H9 (cell line): ENCODE measurements around the gene LMF1. TPM values are rescaled to one million over a fixed set of nuclear protein-coding genes. Genes with fewer than 3 reads are reported as not detected.

Experiments
- DNase-seq: peaks from one replicate; pipeline ENCODE4 v3.0.0-alpha.2; 2017
- H2AFZ ChIP-seq: one replicate; pipeline ENCODE4 v1.6.1; 2013; ENCODE audit warnings: mild to moderate bottlenecking, low read length, control low read depth, moderate library complexity
- H2AK5ac ChIP-seq: 2 replicates; pipeline ENCODE4 v1.6.1; 2013; ENCODE audit warnings: low read length, control low read depth, mixed read lengths; ENCODE audit not compliant: insufficient read length
- H2BK120ac ChIP-seq: one replicate; pipeline ENCODE4 v1.6.1; 2013; ENCODE audit warnings: low read depth, mild to moderate bottlenecking, low read length, control low read depth, inconsistent platforms; ENCODE audit not compliant: poor library complexity, severe bottlenecking
- H2BK12ac ChIP-seq: 2 replicates; pipeline ENCODE4 v1.6.1; 2013; ENCODE audit warnings: low read length, control low read depth, mixed read lengths, low read depth; ENCODE audit not compliant: insufficient read length
- H2BK15ac ChIP-seq: 2 replicates; pipeline ENCODE4 v1.6.1; 2013; ENCODE audit warnings: low read depth, low read length, control low read depth
- H2BK20ac ChIP-seq: one replicate; pipeline ENCODE4 v1.6.1; 2013; ENCODE audit warnings: low read depth, mild to moderate bottlenecking, low read length, control low read depth, inconsistent platforms; ENCODE audit not compliant: poor library complexity, severe bottlenecking
- H2BK5ac ChIP-seq: 2 replicates; pipeline ENCODE4 v1.6.1; 2013; ENCODE audit warnings: low read length, control low read depth, mixed read lengths; ENCODE audit not compliant: insufficient read length
- H3K14ac ChIP-seq: 2 replicates; pipeline ENCODE4 v1.6.1; 2013; ENCODE audit warnings: low read length, control low read depth; ENCODE audit not compliant: insufficient read depth
- H3K18ac ChIP-seq: 2 replicates; pipeline ENCODE4 v1.6.1; 2013; ENCODE audit warnings: low read depth, mild to moderate bottlenecking, mixed read lengths, low read length, control low read depth; ENCODE audit not compliant: insufficient read length
- H3K23ac ChIP-seq: 2 replicates; pipeline ENCODE4 v1.6.1; 2013; ENCODE audit warnings: low read length, control low read depth, mixed read lengths, low read depth; ENCODE audit not compliant: insufficient read length
- H3K23me2 ChIP-seq: 2 replicates; pipeline ENCODE4 v1.6.1; 2013; ENCODE audit warnings: low read depth, mild to moderate bottlenecking, mixed read lengths, low read length, control low read depth; ENCODE audit not compliant: insufficient read length, poor library complexity, severe bottlenecking
- H3K27ac ChIP-seq: 2 replicates; pipeline ENCODE4 v1.5.1; 2013; ENCODE audit warnings: low read length, control low read depth, mixed read lengths, low read depth; ENCODE audit not compliant: insufficient read length
- H3K27me3 ChIP-seq: 2 replicates; pipeline ENCODE4 v1.6.1; 2013; ENCODE audit warnings: low read length, control low read depth, inconsistent platforms; ENCODE audit not compliant: insufficient read depth
- H3K4ac ChIP-seq: 2 replicates; pipeline ENCODE4 v1.6.1; 2013; ENCODE audit warnings: low read depth, mild to moderate bottlenecking, control low read depth, inconsistent platforms, low read length, moderate library complexity
- H3K4me1 ChIP-seq: 2 replicates; pipeline ENCODE4 v1.6.1; 2013; ENCODE audit warnings: low read length, control low read depth, inconsistent platforms; ENCODE audit not compliant: insufficient read depth
- H3K4me2 ChIP-seq: 2 replicates; pipeline ENCODE4 v1.6.1; 2013; ENCODE audit warnings: low read length, control low read depth, mixed read lengths; ENCODE audit not compliant: insufficient read length, insufficient read depth
- H3K56ac ChIP-seq: 2 replicates; pipeline ENCODE4 v1.6.1; 2013; ENCODE audit warnings: low read depth, mild to moderate bottlenecking, mixed read lengths, low read length, control low read depth; ENCODE audit not compliant: insufficient read length
- H3K79me1 ChIP-seq: 2 replicates; pipeline ENCODE4 v1.6.1; 2013; ENCODE audit warnings: low read depth, mild to moderate bottlenecking, moderate library complexity, low read length, control low read depth, inconsistent platforms; ENCODE audit not compliant: insufficient read depth, poor library complexity, severe bottlenecking
- H3K79me2 ChIP-seq: 2 replicates; pipeline ENCODE4 v1.6.1; 2013; ENCODE audit warnings: low read length, control low read depth, inconsistent platforms; ENCODE audit not compliant: insufficient read depth
- H3K9ac ChIP-seq: 2 replicates; pipeline ENCODE4 v1.6.1; 2013; ENCODE audit warnings: low read length, control low read depth, mixed read lengths; ENCODE audit not compliant: insufficient read length; ENCODE audit errors: extremely low read depth
- H3K9me3 ChIP-seq: one replicate; pipeline ENCODE4 v1.6.1; 2013; ENCODE audit warnings: low read depth, low read length, inconsistent platforms; ENCODE audit not compliant: control insufficient read depth
- H3T11ph ChIP-seq: one replicate; pipeline ENCODE4 v1.6.1; 2013; ENCODE audit warnings: mild to moderate bottlenecking, low read length, control low read depth, inconsistent platforms
- H4K20me1 ChIP-seq: one replicate; pipeline ENCODE4 v1.6.1; 2013; ENCODE audit not compliant: control insufficient read depth, insufficient read length, insufficient read depth
- H4K5ac ChIP-seq: 2 replicates; pipeline ENCODE4 v1.6.1; 2013; ENCODE audit warnings: low read depth, mild to moderate bottlenecking, mixed read lengths, low read length, control low read depth; ENCODE audit not compliant: insufficient read length
- H4K8ac ChIP-seq: replicated peaks from 2 replicates; pipeline ENCODE4 v1.6.1; 2013; ENCODE audit warnings: low read length, control low read depth, mixed read lengths, low read depth; ENCODE audit not compliant: insufficient read length
- H4K91ac ChIP-seq: 2 replicates; pipeline ENCODE4 v1.6.1; 2013; ENCODE audit warnings: low read depth, mild to moderate bottlenecking, moderate library complexity, mixed read lengths, low read length, control low read depth; ENCODE audit not compliant: insufficient read length
- H3K27ac Mint-ChIP-seq, 3 experiments: 2 replicates in 2 of 3; 3 replicates in 1 of 3; pipeline ENCODE4 v1.8.0; 2020 to 2021; ENCODE audit warnings: mixed read lengths in 3 of 3, mild to moderate bottlenecking in 1 of 3, moderate library complexity in 1 of 3
- H3K27me3 Mint-ChIP-seq: 2 replicates; pipeline ENCODE4 v1.8.0; 2021; ENCODE audit warnings: low read depth, mild to moderate bottlenecking, moderate library complexity, mixed read lengths
- H3K36me3 Mint-ChIP-seq, 3 experiments: 2 replicates in 2 of 3; 3 replicates in 1 of 3; pipeline ENCODE4 v1.8.0; 2020 to 2021; ENCODE audit warnings: low read depth in 3 of 3, mixed read lengths in 3 of 3; ENCODE audit not compliant: insufficient read depth in 1 of 3
- H3K4me1 Mint-ChIP-seq, 2 experiments: 2 replicates each; pipeline ENCODE4 v1.8.0; 2020; ENCODE audit warnings: mixed read lengths in 2 of 2
- H3K4me3 Mint-ChIP-seq, 2 experiments: 2 replicates in 1 of 2; 3 replicates in 1 of 2; pipeline ENCODE4 v1.8.0; 2020 to 2021; ENCODE audit warnings: mild to moderate bottlenecking in 2 of 2, mixed read lengths in 2 of 2, moderate library complexity in 1 of 2
- H3K9me3 Mint-ChIP-seq, 2 experiments: 2 replicates in 1 of 2; 3 replicates in 1 of 2; pipeline ENCODE4 v1.8.0; 2020; ENCODE audit warnings: mild to moderate bottlenecking in 2 of 2, mixed read lengths in 2 of 2, moderate library complexity in 1 of 2
- CTCF ChIP-seq: fragments of 200-600 bp; sonication (generic); conservative IDR thresholded peaks from 3 replicates; pipeline ENCODE4 v1.8.0; 2021; ENCODE audit warnings: antibody characterized with exemption, mild to moderate bottlenecking
- WGBS: extraction: QIAGEN DNeasy Blood & Tissue Kit; methylation state at CpG from one replicate; pipeline ENCODE4 v1.1.7; 2013; ENCODE audit warnings: missing lambda C conversion rate, low lambda C conversion rate, mixed read lengths; ENCODE audit not compliant: insufficient read length; ENCODE audit errors: extremely low coverage; 5-methylcytosine and 5-hydroxymethylcytosine counted together
- total RNA-seq: library from RNA; stranded (reverse); gene quantifications from 2 replicates; pipeline ENCODE4 v1.2.1, GENCODE V29; 2021

The LMF1 gene
- total RNA-seq, 1 experiment from 2014 or later: 7.1 TPM

- Mint-ChIP-seq H3K27me3 (peaks cover 15% of the 10 kb centered on the region), H3K36me3 (peaks cover 9 to 20% (median 10%) of the 10 kb centered on the region in 3 experiments), H3K4me1 (peaks cover 8 to 11% of the 10 kb centered on the region in 2 experiments), H3K4me3 (no peak overlapping the region), H3K27ac (no peak overlapping the region), H3K9me3 (peaks cover 27 to 38% of the 10 kb centered on the region in 2 experiments)
- Histone ChIP-seq H3K23ac (no peak overlapping the region), H3K27ac (no peak overlapping the region), H4K91ac (no peak overlapping the region), H4K20me1 (peaks cover 3% of the 10 kb centered on the region), H2BK15ac (no peak overlapping the region), H3T11ph (no peak overlapping the region), H3K9me3 (peaks cover 8% of the 10 kb centered on the region), H2BK5ac (no peak overlapping the region), H3K4me2 (no peak overlapping the region), H3K27me3 (no peaks in the 10 kb centered on the region), H3K56ac (no peak overlapping the region), H4K8ac (no peak overlapping the region), H3K4me1 (no peaks in the 10 kb centered on the region), H3K14ac (no peak overlapping the region), H2AK5ac (no peak overlapping the region), H3K9ac (no peak overlapping the region), H3K79me2 (no peaks in the 10 kb centered on the region), H2AFZ (no peak overlapping the region), H3K4ac (no peak overlapping the region), H2BK20ac (no peak overlapping the region), H2BK12ac (no peak overlapping the region), H3K23me2 (no peaks in the 10 kb centered on the region), H3K18ac (no peak overlapping the region), H3K79me1 (no peaks in the 10 kb centered on the region), H2BK120ac (no peak overlapping the region), H4K5ac (no peak overlapping the region)
- WGBS: no CpG with 5 or more reads among the region's 15 CpGs
- no peak for DNase-seq
- TF ChIP-seq CTCF: no peak
Observed at GRCh38 chr16:927406-927805, 43.4 kb downstream of the LMF1 start.
